IPS DF 6.9 (cell line): Measurements from ENCODE around the gene EIF3M.

Experiments used
- DNase-seq: peaks from one replicate; pipeline ENCODE4 v3.0.0-alpha.2; 2013; ENCODE audit warnings: low read depth, low spot score
- H3K27ac ChIP-seq: one replicate; pipeline ENCODE4 v1.5.1; 2013; ENCODE audit warnings: low read length, control low read depth
- H3K27me3 ChIP-seq: 2 replicates; pipeline ENCODE4 v1.6.1; 2013; ENCODE audit warnings: mild to moderate bottlenecking, low read length; ENCODE audit not compliant: control insufficient read depth, insufficient read depth
- H3K36me3 ChIP-seq: 2 replicates; pipeline ENCODE4 v1.6.1; 2013; ENCODE audit warnings: low read length; ENCODE audit not compliant: control insufficient read depth, insufficient read depth
- H3K4me1 ChIP-seq: 2 replicates; pipeline ENCODE4 v1.6.1; 2013; ENCODE audit warnings: low read length; ENCODE audit not compliant: control insufficient read depth, insufficient read depth
- H3K4me3 ChIP-seq: 2 replicates; pipeline ENCODE4 v1.5.1; 2013; ENCODE audit warnings: mild to moderate bottlenecking, low read length
- H3K9me3 ChIP-seq: 2 replicates; pipeline ENCODE4 v1.6.1; 2013; ENCODE audit warnings: low read length, inconsistent platforms; ENCODE audit not compliant: control insufficient read depth, insufficient read depth
- WGBS: extraction: QIAGEN DNeasy Blood & Tissue Kit; methylation state at CpG from one replicate; pipeline ENCODE4 v1.1.7; 2013; ENCODE audit warnings: mixed read lengths, missing lambda C conversion rate; ENCODE audit not compliant: insufficient read length, insufficient coverage; 5-methylcytosine and 5-hydroxymethylcytosine counted together

The EIF3M gene

DNA sequence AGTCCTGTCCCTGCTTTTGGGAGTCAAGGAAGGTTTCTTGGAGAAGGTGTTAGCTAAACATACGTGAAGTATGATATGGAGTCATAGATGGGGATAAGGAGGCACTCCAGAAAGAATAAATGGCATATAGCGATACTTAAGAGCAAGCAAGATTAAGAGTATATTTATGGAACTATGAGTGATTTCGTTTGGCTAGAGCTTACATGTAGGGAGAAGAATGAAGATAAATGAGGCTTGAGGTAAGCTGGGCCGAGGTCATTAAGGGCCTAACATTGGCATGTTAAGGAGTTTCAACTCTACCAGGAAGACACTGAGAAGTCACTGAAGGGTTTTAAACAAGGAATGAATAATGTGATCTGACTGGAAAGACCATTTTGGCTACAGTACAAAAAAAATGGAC, 33.3 kb downstream of the EIF3M start:
- Histone ChIP-seq H3K4me1 (no peaks in the 10 kb centered on the region), H3K27ac (no peak overlapping the region)
- WGBS, result no CpG with 5 or more reads among the region's 4 CpGs

GRCh38 chr11:32630844-32631243, 47.2 kb downstream of the EIF3M start:
- Histone ChIP-seq H3K27me3 (no peaks in the 10 kb centered on the region), H3K4me1 (no peaks in the 10 kb centered on the region), H3K9me3 (no peaks in the 10 kb centered on the region), H3K27ac (no peak overlapping the region), H3K36me3 (no peaks in the 10 kb centered on the region), H3K4me3 (no peak overlapping the region)
- DNase-seq, result no peak

More for the DNA sequence above, 33.3 kb downstream of the EIF3M start:
- Histone ChIP-seq H3K27me3 (no peaks in the 10 kb centered on the region), H3K4me3 (no peak overlapping the region), H3K36me3 (no peaks in the 10 kb centered on the region), H3K9me3 (no peaks in the 10 kb centered on the region)
- DNase-seq, result no peak

GRCh38 chr11:32635819-32636218, 52.2 kb downstream of the EIF3M start:
- no peaks in the 10 kb centered on the region for H3K4me1 ChIP-seq
- no peak overlapping the region for H3K27ac ChIP-seq
- H3K9me3 ChIP-seq, result no peaks in the 10 kb centered on the region
- H3K36me3 ChIP-seq, result no peaks in the 10 kb centered on the region
- no peak for DNase-seq
- WGBS, result no CpG with 5 or more reads among the region's 2 CpGs
- H3K4me3 ChIP-seq, result no peak overlapping the region
- no peaks in the 10 kb centered on the region for H3K27me3 ChIP-seq

- Histone ChIP-seq H3K4me1 (no peaks in the 10 kb centered on the region), H3K4me3 (no peak overlapping the region), H3K36me3 (no peaks in the 10 kb centered on the region), H3K9me3 (no peaks in the 10 kb centered on the region), H3K27me3 (no peaks in the 10 kb centered on the region), H3K27ac (no peak overlapping the region)
- DNase-seq, result no peak
Measured at GRCh38 chr11:32641361-32641760, 57.7 kb downstream of the EIF3M start.

DNA sequence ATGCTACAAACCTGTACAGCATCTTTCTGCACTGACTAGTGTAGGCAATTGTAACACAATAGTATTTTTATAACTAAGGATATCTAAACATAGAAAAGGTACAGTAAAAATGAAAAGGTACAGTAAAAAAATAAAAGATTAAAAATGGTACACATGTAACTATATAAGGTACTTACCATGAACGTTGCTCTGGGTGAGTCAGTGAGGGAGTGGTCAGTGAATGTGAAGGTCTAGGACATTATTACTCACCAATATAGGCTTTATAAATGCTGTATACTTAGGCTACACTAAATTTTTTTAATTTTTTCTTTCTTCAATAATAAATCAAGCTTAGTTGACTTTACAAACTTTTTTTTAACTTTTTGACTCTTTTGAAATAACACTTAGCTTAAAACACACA, 59.9 kb downstream of the EIF3M start:
- Histone ChIP-seq H3K27ac (no peak overlapping the region), H3K36me3 (no peaks in the 10 kb centered on the region), H3K9me3 (no peaks in the 10 kb centered on the region), H3K4me1 (no peaks in the 10 kb centered on the region), H3K27me3 (no peaks in the 10 kb centered on the region), H3K4me3 (no peak overlapping the region)
- WGBS, result no CpG with 5 or more reads among the region's 1 CpG
- no peak for DNase-seq
